ENCODE results near the gene CASTOR2.

Gene CASTOR2

DNA sequence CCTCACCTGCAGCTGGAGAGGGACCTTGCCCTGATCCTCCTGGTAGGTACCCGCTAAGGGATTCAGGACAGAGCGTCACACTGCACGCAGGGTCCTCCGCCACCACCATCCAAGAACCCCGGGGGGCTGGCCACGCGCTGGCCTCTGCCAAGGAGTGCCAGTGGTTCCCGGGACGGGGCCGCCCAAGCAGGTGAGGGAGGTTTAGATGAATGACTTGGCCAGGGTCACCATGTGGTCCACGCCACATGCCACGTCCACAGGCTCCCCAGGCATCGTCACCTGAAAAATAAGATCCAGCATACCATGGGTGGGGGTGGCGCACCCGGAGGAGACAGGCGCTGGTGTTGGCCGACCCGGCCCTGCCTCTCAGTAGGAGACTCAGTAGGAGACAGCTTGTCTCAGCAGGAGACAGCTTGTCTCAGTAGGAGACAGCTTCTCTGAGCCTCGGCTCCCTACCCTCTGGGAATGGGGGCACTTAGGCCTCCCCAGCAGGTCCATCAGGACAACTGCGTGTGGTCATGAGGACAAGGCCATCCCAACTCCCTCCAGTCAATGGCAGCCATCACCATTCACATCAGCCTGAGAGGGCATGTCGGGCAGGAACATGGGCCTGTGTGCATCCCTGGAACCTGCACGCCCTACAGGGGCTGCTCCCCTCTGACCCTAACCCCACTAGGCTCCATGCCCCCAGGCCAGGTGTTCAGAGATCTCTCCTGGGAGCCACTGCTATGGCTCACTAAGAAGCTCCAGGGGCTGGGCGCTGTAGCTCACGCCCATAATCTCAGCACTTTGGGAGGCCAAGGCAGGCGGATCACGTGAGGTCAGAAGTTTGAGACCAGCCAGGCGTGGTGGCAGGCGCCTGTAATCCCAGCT is 78.6 kb downstream of the CASTOR2 start:
- TF ChIP-seq YY1 (IDR thresholded peaks at IDR 0.05; ENCODE audit: insufficient read depth, insufficient read length), result no peak
- TF ChIP-seq SUZ12 (IDR thresholded peaks at IDR 0.05; ENCODE audit: extremely low read depth, insufficient read depth, insufficient read length), result no peak
- no peak for TF ChIP-seq ZNF274 (IDR thresholded peaks at IDR 0.05; ENCODE audit: low read depth, low read length)
- Histone ChIP-seq H3K36me3 (ENCODE audit: insufficient read depth, insufficient read length, low read length) (peaks cover 42% of the 10 kb centered on the region), H3K27me3 (ENCODE audit: insufficient read depth, insufficient read length) (no peaks in the 10 kb centered on the region), H3K4me3 (ENCODE audit: insufficient read length, low read depth) (no peak overlapping the region), H3K9ac (ENCODE audit: insufficient read length, low read depth) (no peak overlapping the region), H3K4me1 (ENCODE audit: insufficient read depth, insufficient read length) (no peaks in the 10 kb centered on the region), H3K9me3 (ENCODE audit: insufficient read depth, low read length) (no peaks in the 10 kb centered on the region)
- no peak for DNase-seq (ENCODE audit: low read depth, low spot score)

- H3K27me3 ChIP-seq (ENCODE audit: insufficient read depth, insufficient read length), result no peaks in the 10 kb centered on the region
- DNase-seq (ENCODE audit: low read depth, low spot score), result no peak
- no peak overlapping the region for H3K4me3 ChIP-seq (ENCODE audit: insufficient read length, low read depth)
- H3K9ac ChIP-seq (ENCODE audit: insufficient read length, low read depth), result no peak overlapping the region
- TF ChIP-seq YY1 (IDR thresholded peaks at IDR 0.05; ENCODE audit: insufficient read depth, insufficient read length), result no peak
- no peak for TF ChIP-seq SUZ12 (IDR thresholded peaks at IDR 0.05; ENCODE audit: extremely low read depth, insufficient read depth, insufficient read length)
- no peak for TF ChIP-seq ZNF274 (IDR thresholded peaks at IDR 0.05; ENCODE audit: low read depth, low read length)
- peaks cover 60% of the 10 kb centered on the region for H3K36me3 ChIP-seq (ENCODE audit: insufficient read depth, insufficient read length, low read length)
- H3K9me3 ChIP-seq (ENCODE audit: insufficient read depth, low read length), result no peaks in the 10 kb centered on the region
- H3K4me1 ChIP-seq (ENCODE audit: insufficient read depth, insufficient read length), result no peaks in the 10 kb centered on the region
Measured at GRCh38 chr7:75045881-75046280, 81.4 kb downstream of the CASTOR2 start.

DNA sequence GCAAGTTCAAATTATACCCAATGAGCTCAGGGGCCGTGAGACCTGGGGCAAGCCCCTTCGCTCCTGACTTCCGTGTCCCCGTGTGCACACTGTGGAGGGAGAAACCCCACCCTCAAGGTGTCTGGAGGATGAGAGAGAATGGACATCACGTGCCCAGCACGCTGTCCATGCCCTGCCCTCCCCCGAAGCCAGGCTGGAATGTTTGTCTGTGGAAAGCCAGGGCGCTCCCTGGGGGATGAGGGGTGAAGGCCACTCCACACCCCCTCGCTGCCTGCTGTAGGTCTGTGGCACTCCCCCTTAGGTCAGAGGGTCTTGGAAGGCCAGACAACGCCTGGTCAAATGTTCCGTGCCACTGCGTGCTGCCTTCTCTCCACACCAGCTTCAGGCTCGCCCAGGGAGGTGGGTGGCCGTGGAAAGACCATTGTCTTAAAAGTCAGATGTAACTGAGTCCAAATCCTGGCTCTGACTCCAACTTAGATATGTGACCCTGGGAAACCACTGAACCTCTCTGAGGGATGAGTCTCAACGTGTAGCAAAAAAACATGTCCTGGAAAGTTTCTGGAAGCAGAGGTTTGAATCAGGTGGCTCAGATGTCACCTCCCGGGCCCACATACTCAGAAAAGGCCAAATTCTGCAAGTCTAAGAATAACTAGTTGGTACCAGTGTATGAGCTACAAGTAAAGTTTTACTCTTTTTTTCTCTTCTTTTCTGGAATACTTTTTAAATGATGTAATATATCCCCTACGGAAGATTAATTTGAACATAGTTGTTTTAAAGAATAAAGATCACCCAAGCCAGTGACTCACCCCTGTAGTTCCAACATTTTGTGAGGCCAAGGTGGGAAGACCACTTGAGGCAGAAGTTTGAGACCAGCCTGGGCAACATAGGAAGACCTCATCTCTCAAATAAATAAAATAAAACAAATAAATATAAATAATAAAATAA is 84.2 kb downstream of the CASTOR2 start:
- no peak for DNase-seq (ENCODE audit: low read depth, low spot score)
- peaks cover 54% of the 10 kb centered on the region for H3K36me3 ChIP-seq (ENCODE audit: insufficient read depth, insufficient read length, low read length)
- no peak overlapping the region for H3K9ac ChIP-seq (ENCODE audit: insufficient read length, low read depth)
- no peaks in the 10 kb centered on the region for H3K27me3 ChIP-seq (ENCODE audit: insufficient read depth, insufficient read length)
- no peaks in the 10 kb centered on the region for H3K4me1 ChIP-seq (ENCODE audit: insufficient read depth, insufficient read length)
- no peak for TF ChIP-seq ZNF274 (IDR thresholded peaks at IDR 0.05; ENCODE audit: low read depth, low read length)
- TF ChIP-seq YY1 (IDR thresholded peaks at IDR 0.05; ENCODE audit: insufficient read depth, insufficient read length), result no peak
- TF ChIP-seq SUZ12 (IDR thresholded peaks at IDR 0.05; ENCODE audit: extremely low read depth, insufficient read depth, insufficient read length), result no peak
- no peaks in the 10 kb centered on the region for H3K9me3 ChIP-seq (ENCODE audit: insufficient read depth, low read length)
- no peak overlapping the region for H3K4me3 ChIP-seq (ENCODE audit: insufficient read length, low read depth)

GRCh38 chr7:75049817-75050216 is 85.3 kb downstream of the CASTOR2 start:
- TF ChIP-seq ZNF274 (IDR thresholded peaks at IDR 0.05; ENCODE audit: low read depth, low read length) (no peak), SUZ12 (IDR thresholded peaks at IDR 0.05; ENCODE audit: extremely low read depth, insufficient read depth, insufficient read length) (no peak), YY1 (IDR thresholded peaks at IDR 0.05; ENCODE audit: insufficient read depth, insufficient read length) (no peak)
- peaks cover 61% of the 10 kb centered on the region for H3K36me3 ChIP-seq (ENCODE audit: insufficient read depth, insufficient read length, low read length)
- no peak overlapping the region for H3K4me3 ChIP-seq (ENCODE audit: insufficient read length, low read depth)

GRCh38 chr7:75050501-75050900 is 86.0 kb downstream of the CASTOR2 start:
- Histone ChIP-seq H3K36me3 (ENCODE audit: insufficient read depth, insufficient read length, low read length) (peaks cover 61% of the 10 kb centered on the region), H3K9ac (ENCODE audit: insufficient read length, low read depth) (no peak overlapping the region), H3K4me3 (ENCODE audit: insufficient read length, low read depth) (no peak overlapping the region), H3K4me1 (ENCODE audit: insufficient read depth, insufficient read length) (no peaks in the 10 kb centered on the region), H3K27me3 (ENCODE audit: insufficient read depth, insufficient read length) (no peaks in the 10 kb centered on the region), H3K9me3 (ENCODE audit: insufficient read depth, low read length) (no peaks in the 10 kb centered on the region)
- no peak for DNase-seq (ENCODE audit: low read depth, low spot score)
- TF ChIP-seq ZNF274 (IDR thresholded peaks at IDR 0.05; ENCODE audit: low read depth, low read length), result no peak
- TF ChIP-seq SUZ12 (IDR thresholded peaks at IDR 0.05; ENCODE audit: extremely low read depth, insufficient read depth, insufficient read length), result no peak
- no peak for TF ChIP-seq YY1 (IDR thresholded peaks at IDR 0.05; ENCODE audit: insufficient read depth, insufficient read length)

More at GRCh38 chr7:75049817-75050216, 85.3 kb downstream of the CASTOR2 start:
- no peaks in the 10 kb centered on the region for H3K27me3 ChIP-seq (ENCODE audit: insufficient read depth, insufficient read length)
- no peaks in the 10 kb centered on the region for H3K4me1 ChIP-seq (ENCODE audit: insufficient read depth, insufficient read length)
- no peaks in the 10 kb centered on the region for H3K9me3 ChIP-seq (ENCODE audit: insufficient read depth, low read length)
- no peak for DNase-seq (ENCODE audit: low read depth, low spot score)
- no peak overlapping the region for H3K9ac ChIP-seq (ENCODE audit: insufficient read length, low read depth)

GRCh38 chr7:75054744-75055143 is 90.2 kb downstream of the CASTOR2 start:
- no peaks in the 10 kb centered on the region for H3K4me1 ChIP-seq (ENCODE audit: insufficient read depth, insufficient read length)
- no peaks in the 10 kb centered on the region for H3K9me3 ChIP-seq (ENCODE audit: insufficient read depth, low read length)
- TF ChIP-seq YY1 (IDR thresholded peaks at IDR 0.05; ENCODE audit: insufficient read depth, insufficient read length) (no peak), ZNF274 (IDR thresholded peaks at IDR 0.05; ENCODE audit: low read depth, low read length) (no peak), SUZ12 (IDR thresholded peaks at IDR 0.05; ENCODE audit: extremely low read depth, insufficient read depth, insufficient read length) (no peak)
- no peak overlapping the region for H3K9ac ChIP-seq (ENCODE audit: insufficient read length, low read depth)
- no peak for DNase-seq (ENCODE audit: low read depth, low spot score)
- H3K27me3 ChIP-seq (ENCODE audit: insufficient read depth, insufficient read length), result no peaks in the 10 kb centered on the region
- no peak overlapping the region for H3K4me3 ChIP-seq (ENCODE audit: insufficient read length, low read depth)
- peaks cover 82% of the 10 kb centered on the region for H3K36me3 ChIP-seq (ENCODE audit: insufficient read depth, insufficient read length, low read length)

GRCh38 chr7:75055155-75055554 is 90.7 kb downstream of the CASTOR2 start:
- no peak for DNase-seq (ENCODE audit: low read depth, low spot score)
- Histone ChIP-seq H3K4me1 (ENCODE audit: insufficient read depth, insufficient read length) (no peaks in the 10 kb centered on the region), H3K4me3 (ENCODE audit: insufficient read length, low read depth) (no peak overlapping the region), H3K9ac (ENCODE audit: insufficient read length, low read depth) (no peak overlapping the region), H3K27me3 (ENCODE audit: insufficient read depth, insufficient read length) (no peaks in the 10 kb centered on the region), H3K36me3 (ENCODE audit: insufficient read depth, insufficient read length, low read length) (peaks cover 83% of the 10 kb centered on the region), H3K9me3 (ENCODE audit: insufficient read depth, low read length) (no peaks in the 10 kb centered on the region)
- no peak for TF ChIP-seq ZNF274 (IDR thresholded peaks at IDR 0.05; ENCODE audit: low read depth, low read length)
- TF ChIP-seq YY1 (IDR thresholded peaks at IDR 0.05; ENCODE audit: insufficient read depth, insufficient read length), result no peak
- no peak for TF ChIP-seq SUZ12 (IDR thresholded peaks at IDR 0.05; ENCODE audit: extremely low read depth, insufficient read depth, insufficient read length)

Measured in NT2/D1 (cell line).